HUDEP-2 (cell line): ENCODE data around the gene MEGF8.

Experiments used
- DNase-seq, 76 experiments: peaks; one replicate each; lab custom pipeline; 2025; ENCODE audit not compliant: unreplicated experiment in 76 of 76; lab: John Stamatoyannopoulos, UW

The MEGF8 gene

DNA sequence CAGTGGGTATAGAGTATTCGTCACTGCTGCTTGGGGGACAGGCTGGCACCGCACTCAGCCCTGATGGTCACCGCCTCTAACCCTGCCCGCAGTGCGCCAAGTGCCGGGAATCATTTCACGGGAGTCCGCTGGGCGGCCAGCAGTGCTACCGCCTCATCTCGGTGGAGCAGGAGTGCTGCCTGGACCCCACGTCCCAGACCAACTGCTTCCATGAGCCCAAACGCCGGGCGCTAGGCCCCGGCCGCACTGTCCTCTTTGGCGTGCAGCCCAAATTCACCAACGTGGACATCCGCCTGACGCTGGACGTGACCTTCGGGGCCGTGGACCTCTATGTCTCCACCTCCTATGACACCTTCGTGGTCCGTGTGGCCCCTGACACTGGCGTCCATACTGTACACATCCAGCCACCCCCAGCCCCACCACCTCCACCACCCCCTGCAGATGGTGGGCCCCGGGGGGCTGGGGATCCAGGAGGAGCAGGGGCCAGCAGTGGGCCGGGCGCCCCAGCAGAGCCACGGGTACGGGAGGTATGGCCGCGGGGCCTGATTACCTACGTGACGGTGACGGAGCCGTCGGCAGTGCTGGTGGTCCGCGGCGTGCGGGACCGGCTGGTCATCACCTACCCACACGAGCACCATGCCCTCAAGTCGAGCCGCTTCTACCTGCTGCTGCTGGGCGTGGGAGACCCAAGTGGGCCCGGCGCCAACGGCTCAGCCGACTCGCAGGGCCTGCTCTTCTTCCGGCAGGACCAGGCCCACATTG is 50.2 kb downstream of the MEGF8 start:
- no peak for DNase-seq

DNA sequence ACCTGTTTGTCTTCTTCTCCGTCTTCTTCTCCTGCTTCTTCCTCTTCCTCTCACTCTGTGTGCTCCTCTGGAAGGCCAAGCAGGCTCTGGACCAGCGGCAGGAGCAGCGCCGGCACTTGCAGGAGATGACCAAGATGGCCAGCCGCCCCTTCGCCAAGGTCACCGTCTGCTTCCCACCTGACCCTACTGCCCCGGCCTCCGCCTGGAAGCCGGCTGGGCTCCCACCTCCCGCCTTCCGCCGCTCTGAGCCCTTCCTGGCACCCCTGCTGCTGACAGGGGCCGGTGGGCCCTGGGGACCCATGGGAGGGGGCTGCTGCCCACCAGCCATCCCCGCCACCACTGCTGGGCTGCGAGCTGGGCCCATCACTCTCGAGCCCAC is 50.7 kb downstream of the MEGF8 start:
- DNase-seq, result no peak

DNA sequence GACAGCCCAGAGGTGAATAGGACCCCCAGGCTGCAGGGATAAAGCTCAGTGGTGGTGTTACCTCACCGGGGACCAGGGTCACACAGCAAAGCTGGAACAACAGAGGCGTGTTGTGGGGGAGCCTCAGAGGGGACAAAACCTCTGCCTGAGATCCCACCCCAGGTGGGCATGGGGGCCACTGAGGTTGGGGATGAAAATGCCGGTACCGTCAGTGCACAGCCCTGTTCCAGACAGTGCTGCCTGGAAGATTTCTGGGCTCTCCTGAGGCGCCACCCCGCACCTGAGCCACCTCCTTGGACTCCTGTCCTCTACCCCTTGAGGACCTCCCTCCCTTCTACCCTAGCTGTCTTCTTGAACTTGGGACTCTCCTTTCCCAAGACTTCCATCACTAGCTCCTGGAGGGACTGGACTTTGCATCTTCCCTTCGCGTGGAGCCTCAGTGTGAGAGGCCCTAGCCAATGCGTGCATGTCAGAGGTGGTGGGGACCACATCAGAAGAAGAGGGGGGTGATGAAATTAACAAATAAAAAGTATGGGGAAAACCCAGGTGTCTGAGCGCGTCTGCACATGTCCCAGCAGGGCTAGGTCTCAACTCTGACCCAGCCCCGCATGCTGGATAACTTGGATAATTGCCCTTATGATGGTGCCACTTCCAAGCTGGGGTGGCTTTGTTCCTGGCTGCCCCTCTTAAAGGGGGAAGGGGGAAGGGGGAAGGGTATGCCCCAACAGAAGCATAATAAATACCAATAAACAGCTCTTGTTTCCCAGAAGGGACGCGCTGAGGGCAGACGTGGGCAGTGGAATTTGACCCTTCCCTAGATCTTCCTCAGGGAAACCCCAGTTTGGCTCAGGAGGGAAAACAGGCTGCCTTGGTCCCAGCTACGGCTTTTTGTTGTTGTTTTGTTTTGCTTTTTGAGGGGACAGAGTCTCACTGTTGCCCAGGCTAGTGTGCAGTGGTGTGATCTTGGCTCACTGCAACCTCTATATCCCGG is 53.1 kb downstream of the MEGF8 start:
- no peak for DNase-seq

DNA sequence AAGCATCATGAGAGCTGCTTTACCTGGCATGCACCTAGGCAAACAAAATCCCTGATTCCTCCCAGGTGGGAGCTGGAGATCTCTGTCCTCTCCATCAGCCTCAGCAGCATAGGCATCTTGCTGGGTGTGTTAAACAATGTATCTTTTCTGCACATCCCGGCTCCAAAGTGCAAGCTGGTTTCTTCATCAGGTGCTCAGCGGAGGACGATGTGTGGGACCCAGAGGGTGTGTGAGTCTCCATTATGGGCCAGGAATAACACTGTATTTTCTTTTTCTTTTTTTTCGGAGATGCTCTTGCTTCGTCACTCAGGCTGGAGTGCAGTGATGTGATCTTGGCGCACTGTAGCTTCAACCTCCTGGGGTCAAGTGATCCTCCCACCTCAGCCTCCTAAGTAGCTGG is 54.7 kb downstream of the MEGF8 start:
- DNase-seq, result no peak

DNA sequence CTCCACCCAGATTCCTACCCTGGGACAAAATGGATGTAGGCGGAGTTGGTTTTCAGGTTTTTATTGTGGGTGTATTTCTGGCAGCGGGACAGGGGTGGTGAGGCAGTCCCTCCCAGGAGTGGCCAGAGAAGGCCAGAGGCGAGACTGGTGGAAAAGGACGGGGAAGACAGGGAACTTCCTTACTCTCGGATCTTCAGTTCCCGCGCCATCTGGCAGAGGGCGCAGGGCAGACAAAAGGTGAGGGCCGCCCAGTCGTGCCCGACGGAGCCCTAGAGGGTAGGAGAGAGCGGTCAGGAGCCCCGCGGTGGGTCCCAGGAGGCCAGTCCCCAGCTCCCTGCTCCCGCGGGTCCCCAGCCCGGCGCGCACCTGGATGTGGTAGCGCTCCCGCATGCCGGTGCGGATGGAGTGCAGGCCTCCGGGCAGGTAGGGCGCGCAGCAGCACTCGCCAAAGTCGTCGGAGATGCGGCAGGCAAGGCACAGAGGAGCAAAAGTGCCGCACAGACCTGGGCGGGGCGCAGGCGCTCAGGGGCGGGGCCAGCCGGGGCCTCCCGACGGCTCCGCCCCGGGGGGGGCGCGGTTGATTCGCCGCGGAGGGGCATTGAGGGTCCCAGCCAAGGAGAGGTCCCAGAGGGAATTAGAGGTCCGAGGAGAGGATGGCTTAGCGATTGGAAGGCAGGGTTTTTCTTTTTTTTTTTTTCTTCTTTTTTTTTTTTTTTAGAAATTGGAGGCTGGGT is 61.7 kb downstream of the MEGF8 start:
- DNase-seq, result peak in 58 of 76 experiments; percentile 6 to 74 (median 47)

DNA sequence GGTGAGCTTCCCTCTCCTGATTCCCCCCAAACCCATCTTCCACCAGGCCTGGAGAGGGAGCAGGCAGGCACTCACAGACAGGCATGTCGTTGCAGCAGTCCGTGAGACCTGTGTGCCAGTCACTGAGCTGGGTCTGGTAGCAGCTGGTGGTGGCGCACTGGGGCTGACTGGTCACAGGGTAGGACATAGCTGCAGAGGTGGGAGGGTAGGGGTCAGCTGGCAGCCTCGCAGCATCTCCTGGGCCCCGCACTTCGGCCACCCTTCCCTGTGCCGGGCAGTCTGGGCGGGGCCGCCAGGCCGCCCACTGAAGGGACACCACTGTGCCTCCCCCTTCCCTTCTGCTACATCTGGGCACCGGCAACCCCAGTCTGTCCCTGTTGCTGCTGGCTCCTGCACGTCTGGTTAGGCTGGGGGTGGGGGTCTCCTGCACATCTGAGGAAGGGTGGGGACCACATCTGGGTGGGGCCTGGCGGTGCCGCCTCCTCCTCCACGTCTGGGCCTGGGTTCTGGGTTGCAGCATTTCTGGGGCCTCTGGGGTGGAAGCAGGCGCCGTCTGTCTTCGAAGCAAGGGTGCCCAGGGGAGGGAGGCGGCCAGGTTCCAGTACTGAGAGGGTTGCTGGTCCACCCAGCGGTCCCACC is 63.5 kb downstream of the MEGF8 start:
- no peak for DNase-seq

DNA sequence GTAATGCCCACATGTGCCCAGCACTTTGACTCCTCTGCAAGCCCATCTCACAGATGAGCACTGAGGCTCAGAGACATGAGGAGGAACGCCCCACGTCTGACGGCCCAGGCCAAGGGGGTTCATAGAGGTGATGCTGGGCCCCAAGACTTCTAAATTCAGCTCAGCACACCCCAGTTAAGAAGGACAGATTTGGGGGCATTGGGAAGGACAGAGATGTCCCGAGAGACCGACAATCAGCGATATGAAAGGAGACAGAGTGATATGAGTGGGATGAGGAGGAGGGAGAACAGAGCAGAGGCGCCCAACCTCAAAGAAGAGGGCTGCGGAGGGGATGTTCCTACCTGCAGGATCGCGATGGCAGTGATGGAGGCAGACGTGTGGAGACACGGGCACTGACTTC is 64.5 kb downstream of the MEGF8 start, which contains the start of gene CNFN:
Gene CNFN (minus strand): TSS at position 399 of the 400 bp plus-strand sequence. CDS start 1,260 bp downstream, outside the sequence.
- no peak for DNase-seq

DNA sequence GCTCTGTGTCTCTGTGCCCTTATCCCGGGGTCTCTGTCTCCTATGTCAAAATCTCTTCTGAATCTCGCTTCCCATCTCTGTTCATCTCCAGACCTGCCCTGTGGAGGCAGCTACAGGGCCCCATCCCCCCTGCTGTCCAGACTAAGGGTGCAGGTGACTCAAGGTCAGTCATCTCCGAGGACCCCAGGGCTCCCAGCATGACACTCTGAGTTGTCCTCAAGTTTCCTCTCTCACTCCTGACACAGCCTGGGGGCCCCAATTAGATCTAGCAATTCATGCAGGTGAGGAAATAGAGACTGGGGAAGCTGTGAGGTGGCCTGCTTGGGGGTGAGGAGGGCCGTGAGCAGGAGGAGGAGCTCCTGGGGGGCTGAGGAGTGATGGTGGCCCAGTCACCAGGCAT is 66.7 kb downstream of the MEGF8 start:
- no peak for DNase-seq

DNA sequence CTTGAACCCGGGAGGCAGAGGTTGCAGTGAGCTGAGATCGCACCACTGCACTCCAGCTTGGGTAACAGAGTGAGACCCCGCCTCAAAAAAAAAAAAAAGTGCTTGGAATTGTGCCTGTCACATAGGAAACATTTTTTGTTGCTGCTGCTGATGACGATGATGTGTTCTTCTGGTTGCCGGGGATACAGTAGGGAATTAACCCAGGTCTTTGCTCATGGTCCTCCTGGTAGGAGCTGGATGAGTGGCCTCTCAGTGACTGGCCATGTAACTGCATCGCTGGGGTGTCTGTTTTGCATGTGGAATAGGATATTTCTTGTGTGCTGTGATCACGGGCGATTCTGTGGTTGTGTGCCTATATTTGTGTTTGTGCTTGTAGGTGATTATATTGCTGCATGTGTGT is 69.3 kb downstream of the MEGF8 start:
- no peak for DNase-seq

DNA sequence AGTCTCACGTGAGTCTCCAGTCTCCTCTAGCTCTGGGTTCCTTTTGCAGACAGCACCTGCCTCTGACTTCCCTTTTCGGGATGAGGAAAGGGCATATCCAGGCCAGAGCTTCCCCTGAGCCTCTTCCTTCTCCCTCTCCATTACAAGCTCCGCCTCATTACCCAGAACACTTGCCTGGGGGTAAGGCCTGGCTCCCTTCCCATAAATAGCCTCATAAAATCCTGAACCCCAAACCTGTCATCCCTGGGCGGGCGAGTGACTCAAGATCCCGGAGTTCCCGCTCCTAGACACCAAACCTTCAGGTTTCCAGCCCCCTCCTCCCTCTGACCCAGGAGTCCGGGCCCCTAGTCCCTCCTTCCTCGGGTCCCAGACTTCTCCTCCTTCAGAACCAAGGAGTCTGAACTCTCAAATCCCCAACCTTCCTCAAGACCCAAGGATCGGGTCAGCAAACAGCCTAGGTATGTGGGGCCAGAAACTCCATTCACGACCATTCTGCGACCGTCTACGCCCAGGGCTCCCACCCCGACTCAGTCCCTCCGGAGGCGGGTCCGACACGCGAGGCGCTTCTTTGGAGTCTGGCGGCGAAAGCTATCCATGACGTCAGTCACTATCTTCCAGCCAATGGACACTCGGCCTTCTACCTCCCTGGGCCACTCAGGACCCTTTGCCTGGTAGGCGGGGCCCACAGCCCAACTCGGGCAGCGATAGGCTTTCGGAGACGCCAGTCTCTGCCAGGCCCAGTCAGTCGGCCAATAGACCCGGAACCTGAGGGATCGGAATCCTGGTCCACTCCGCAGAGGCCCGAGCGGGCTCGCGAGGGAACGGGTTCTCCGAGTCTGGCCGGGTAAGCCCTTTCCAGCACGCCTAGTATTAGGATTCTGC is 71.2 kb downstream of the MEGF8 start:
- peak; percentile 89 to 100 (median 99) for DNase-seq

DNA sequence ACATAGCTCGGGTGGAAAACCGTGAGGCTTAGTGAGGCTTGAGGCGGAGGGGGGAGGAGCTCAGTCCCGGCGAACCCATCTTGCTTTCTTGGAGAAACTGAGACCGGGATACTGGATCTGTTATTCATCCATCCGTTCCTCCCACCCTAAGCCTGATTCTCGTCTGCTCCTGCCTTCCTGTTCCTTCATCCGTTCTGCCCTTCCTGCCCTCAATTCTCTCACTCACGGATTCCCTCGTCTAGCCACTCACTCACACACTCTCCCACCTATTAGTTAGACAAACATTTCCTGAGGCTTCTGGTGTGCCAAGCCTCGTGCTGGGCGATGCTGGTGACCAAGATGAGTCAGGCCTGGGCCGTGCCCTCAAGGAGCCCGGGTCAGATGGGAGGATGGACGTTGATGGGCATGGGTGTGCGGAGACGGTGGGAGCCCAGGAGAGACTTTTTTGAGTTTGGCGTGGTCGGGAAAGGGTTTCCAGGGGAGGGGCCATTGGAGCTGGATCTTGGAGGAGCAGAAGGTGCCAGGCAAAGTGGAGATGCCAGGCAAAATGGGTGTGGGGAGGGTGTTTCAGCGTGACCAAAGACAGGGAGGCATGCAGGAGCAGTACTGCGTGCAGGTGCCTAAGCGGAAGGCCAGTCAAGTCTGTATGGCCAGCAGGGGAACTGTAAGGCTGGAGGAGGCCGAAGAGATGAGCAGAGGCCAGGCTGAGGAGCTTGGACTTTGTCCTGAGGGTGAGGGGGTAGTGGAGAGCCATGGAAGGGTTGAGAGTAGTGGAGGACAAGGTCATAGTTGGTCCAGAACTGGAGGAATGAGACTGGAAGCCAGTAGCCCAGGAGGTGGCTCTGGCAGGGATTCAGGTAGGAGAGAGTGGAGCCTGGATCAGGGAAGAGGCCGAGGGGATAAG is 72.1 kb downstream of the MEGF8 start:
- peak in 5 of 76 experiments; percentile 8 to 56 (median 32) for DNase-seq

DNA sequence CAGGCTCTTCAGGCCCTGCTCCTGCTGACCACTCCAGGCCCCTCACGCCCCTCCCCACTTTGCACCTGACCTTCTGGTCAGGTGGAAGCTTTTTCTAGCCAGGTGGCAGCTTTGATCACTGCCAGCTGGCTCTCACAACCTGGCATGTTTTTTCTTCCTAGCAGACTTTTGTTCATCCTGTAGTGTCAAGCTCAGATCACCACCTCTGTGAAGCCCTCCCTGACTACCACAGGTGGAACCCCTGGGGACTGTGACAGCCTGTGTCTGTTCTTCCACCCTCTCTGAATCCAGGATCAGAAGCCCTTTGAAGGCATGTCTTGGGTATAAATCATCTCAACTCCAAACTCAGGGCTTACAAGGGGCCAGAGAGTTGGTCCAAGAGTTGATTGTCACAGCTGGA is 75.0 kb downstream of the MEGF8 start:
- no peak for DNase-seq

DNA sequence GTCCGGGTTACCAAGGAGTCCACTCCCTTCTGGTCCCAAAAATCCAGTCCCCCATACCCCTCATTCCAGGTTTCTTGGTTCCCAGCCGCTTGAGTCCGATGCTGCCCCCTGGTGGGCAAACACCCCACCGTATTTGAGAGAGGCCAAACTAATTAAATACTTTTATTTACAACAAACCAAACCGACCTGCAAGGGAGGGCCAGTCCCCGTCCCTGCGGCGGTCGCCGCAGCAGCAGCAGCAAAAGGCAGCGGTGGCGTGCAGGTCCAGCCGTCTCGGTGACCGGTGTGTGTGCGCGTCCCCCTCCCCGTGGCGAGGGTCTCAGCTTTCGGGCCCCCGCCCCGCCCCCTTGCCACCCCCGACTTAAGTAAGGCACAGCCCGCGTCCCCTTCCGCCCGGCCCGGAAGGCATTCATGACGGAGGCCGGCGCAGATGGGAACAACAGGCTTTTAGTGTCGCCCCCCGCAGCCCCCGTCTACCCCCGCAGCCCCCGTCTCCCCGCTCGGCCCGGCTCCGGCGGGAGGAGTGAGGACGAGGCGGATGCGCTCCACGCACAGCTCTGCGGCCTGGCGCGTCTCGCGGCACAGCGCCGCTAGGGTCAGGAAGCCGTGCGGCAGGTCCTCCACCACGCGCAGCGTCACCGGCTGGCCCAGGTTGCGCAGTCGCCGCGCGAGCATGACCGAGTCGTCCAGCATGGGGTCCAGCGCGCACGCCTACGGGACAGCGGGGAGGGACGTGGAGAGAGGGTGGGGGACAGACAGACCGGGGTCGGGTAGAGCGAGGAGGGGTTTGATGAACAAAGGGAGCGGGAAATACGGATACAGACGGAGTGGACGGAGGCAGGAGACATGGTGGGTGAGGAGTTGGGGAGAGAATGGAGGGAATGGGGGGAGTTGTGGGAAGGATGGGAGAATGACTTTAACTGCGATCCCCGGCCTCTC is 76.2 kb downstream of the MEGF8 start:
- DNase-seq, result peak in 68 of 76 experiments; percentile 12 to 87 (median 62)

DNA sequence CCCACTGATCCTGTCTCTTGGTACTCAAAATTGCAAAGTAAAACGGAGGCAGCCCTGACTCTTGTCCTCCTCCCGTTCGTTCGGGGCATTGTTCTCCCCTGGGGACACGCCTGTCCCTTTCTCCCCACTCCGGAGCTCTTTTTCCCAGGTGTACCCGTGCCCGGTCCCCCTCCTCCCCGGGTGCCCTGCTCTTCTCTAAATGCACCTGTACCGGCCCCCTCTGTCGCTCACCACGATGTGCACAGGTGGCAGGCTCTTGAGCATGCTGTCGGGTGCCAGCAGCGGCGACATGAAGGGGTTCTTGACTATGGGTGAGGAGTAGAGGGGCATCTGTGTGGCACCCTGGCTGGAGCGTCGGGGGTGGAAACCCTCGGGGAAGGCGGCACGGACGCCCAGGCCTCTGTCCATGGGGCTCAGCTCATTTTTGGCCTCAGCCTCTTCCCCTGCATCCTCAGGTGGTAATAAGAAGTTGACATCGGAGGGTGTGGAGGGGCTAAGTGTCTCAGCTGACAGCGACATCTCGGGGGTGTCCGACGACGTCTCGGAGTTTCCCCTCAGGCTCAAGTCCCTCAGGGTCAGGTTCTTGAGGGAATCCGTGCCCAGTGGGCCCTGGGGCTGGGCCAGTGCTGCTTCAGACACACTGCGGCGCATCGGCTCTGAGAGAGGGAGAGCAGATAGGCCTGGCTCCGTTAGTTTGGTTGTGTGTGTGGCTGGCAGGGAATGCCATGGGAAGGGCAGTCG is 77.1 kb downstream of the MEGF8 start:
- DNase-seq, result no peak

DNA sequence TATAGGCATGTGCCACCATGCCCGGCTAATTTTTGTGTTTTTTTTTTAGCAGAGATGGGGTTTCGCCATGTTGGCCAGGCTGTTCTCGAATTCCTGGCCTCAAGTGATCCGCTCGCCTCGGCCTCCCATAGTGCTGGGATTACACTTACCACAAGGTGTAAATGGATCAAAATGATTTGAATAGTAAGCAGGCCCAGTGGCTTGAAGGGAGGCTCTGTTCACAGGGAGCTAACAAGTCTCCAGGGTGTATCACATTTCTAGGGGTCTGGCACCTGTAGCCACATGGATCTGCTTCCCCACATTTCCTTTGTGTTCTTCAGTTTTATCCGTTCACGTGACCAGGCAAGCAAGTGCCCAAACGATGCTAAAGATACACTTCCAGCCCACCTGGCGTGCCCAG is 78.2 kb downstream of the MEGF8 start:
- DNase-seq, result no peak

DNA sequence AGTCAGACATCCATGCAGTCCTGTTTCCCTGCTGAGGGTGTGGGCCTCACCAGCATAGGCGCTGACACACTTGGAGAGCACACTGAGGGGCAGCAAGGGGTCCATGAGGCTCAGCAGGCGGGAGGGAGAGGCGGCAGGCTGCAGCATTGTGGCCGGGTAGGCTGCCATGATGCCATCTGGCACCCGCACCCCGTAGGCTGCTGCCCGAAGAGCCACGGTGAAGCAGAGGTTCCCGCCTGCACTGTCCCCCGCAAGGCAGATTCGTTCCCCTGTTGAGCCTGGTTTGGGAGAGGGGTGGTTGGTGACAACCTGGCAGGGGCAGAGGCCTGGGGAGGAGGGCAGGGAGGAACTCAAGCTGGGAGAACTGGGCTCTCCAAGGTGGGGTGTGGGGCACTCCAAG is 80.7 kb downstream of the MEGF8 start:
- no peak for DNase-seq
